NCI-H2029 (cell line): ENCODE measurements around the gene RHOBTB1.
"Not testable (repeated sequence)": the region's sequence is repeated elsewhere in the genome, so short reads cannot be mapped to it uniquely, and the experiment has no call there.

Source experiments
- DNase-seq: peaks from one replicate; lab custom pipeline; 2025; lab: John Stamatoyannopoulos, UW

RHOBTB1 gene

GRCh38 chr10:60863796-60864195 is 80.2 kb downstream of the RHOBTB1 start:
- DNase-seq, result no peak

- no peak for DNase-seq
Measured at GRCh38 chr10:60862517-60862916, 81.5 kb downstream of the RHOBTB1 start.

GRCh38 chr10:60856405-60856804 is 87.6 kb downstream of the RHOBTB1 start:
- DNase-seq, result no peak

GRCh38 chr10:60853637-60854036 is 90.3 kb downstream of the RHOBTB1 start:
- DNase-seq, result no peak

GRCh38 chr10:60853107-60853506 is 90.9 kb downstream of the RHOBTB1 start:
- DNase-seq, result no peak

- DNase-seq, result no peak
Measured at GRCh38 chr10:60849740-60850139, 94.2 kb downstream of the RHOBTB1 start.

- no peak for DNase-seq
Measured at GRCh38 chr10:60849217-60849616, 94.8 kb downstream of the RHOBTB1 start.

- DNase-seq, result no peak
Measured at GRCh38 chr10:60848680-60849079, 95.3 kb downstream of the RHOBTB1 start.

GRCh38 chr10:60848126-60848525 is 95.9 kb downstream of the RHOBTB1 start:
- no peak for DNase-seq

GRCh38 chr10:60846173-60846572 is 97.8 kb downstream of the RHOBTB1 start:
- DNase-seq, result no peak

- DNase-seq, result no peak
Measured at GRCh38 chr10:60845038-60845437, 98.9 kb downstream of the RHOBTB1 start.

- DNase-seq, result no peak
Measured at GRCh38 chr10:60842694-60843093, 101.3 kb downstream of the RHOBTB1 start.

- DNase-seq, result not testable (repeated sequence)
Measured at GRCh38 chr10:60841227-60841626, 102.8 kb downstream of the RHOBTB1 start.

- no peak for DNase-seq
Measured at GRCh38 chr10:60835049-60835448, 108.9 kb downstream of the RHOBTB1 start.

- DNase-seq, result no peak
Measured at GRCh38 chr10:60834401-60834800, 109.6 kb downstream of the RHOBTB1 start.

- not testable (repeated sequence) for DNase-seq
Measured at GRCh38 chr10:60832136-60832535, 111.8 kb downstream of the RHOBTB1 start.

GRCh38 chr10:60828489-60828852 is 115.5 kb downstream of the RHOBTB1 start:
- DNase-seq, result no peak

- DNase-seq, result no peak
Measured at GRCh38 chr10:60827791-60828488, 116.0 kb downstream of the RHOBTB1 start.

- DNase-seq, result no peak
Measured at GRCh38 chr10:60825520-60825919, 118.5 kb downstream of the RHOBTB1 start.

GRCh38 chr10:60823324-60823723 is 120.7 kb downstream of the RHOBTB1 start:
- DNase-seq, result no peak

- DNase-seq, result no peak
Measured at GRCh38 chr10:60822809-60823208, 121.2 kb downstream of the RHOBTB1 start.

- DNase-seq, result no peak
Measured at GRCh38 chr10:60821656-60822055, 122.3 kb downstream of the RHOBTB1 start.

- no peak for DNase-seq
Measured at GRCh38 chr10:60820093-60820754, 123.8 kb downstream of the RHOBTB1 start.
